SK-N-SH treated with all-trans-retinoic acid at 6 μM for 48 hours (cell line): Measurements from ENCODE around the gene PALMD.

Source experiments
- ARNTL ChIP-seq: fragments of 450-650 bp; formaldehyde crosslinking; IDR thresholded peaks from 2 replicates; pipeline ENCODE4 v1.5.0; 2020; ENCODE audit warnings: low read depth, mild to moderate bottlenecking, moderate library complexity, borderline replicate concordance
- BACH2 ChIP-seq: fragments of 250-450 bp; sonication (Bioruptor Pico); IDR thresholded peaks from 2 replicates; pipeline ENCODE4 v1.9.0; 2021; ENCODE audit warnings: mild to moderate bottlenecking, borderline replicate concordance
- CREB5 ChIP-seq: fragments of 250-450 bp; sonication (Bioruptor Pico); IDR thresholded peaks from 2 replicates; pipeline ENCODE4 v1.5.1; 2020; ENCODE audit warnings: low read depth, mild to moderate bottlenecking, moderate library complexity
- ISL1 ChIP-seq: fragments of 250-450 bp; sonication (Bioruptor Pico); IDR thresholded peaks from 2 replicates; pipeline ENCODE4 v2.1.2; 2022; ENCODE audit warnings: mild to moderate bottlenecking, moderate library complexity
- ZC3H10 ChIP-seq: fragments of 250-450 bp; sonication (Bioruptor Pico); IDR thresholded peaks from 2 replicates; pipeline ENCODE4 v1.5.1; 2021; ENCODE audit warnings: mild to moderate bottlenecking, moderate library complexity
- ZFP3 ChIP-seq: fragments of 250-450 bp; sonication (Bioruptor Pico); IDR thresholded peaks from 2 replicates; pipeline ENCODE4 v1.5.0; 2020; ENCODE audit warnings: mild to moderate bottlenecking, moderate library complexity
- ZNF8 ChIP-seq: fragments of 450-650 bp; formaldehyde crosslinking; IDR thresholded peaks from 2 replicates; pipeline ENCODE4 v1.5.0; 2020; ENCODE audit warnings: mild to moderate bottlenecking, moderate library complexity
- TF ChIP-seq, protein P1 (sequence below): fragments of 250-450 bp; sonication (Bioruptor Pico); IDR thresholded peaks from 2 replicates; pipeline ENCODE4 v1.8.0; 2021; ENCODE audit warnings: low read depth, mild to moderate bottlenecking, moderate library complexity, borderline replicate concordance
- TF ChIP-seq, protein P2 (sequence below): fragments of 250-450 bp; sonication (Bioruptor Pico); IDR thresholded peaks from 2 replicates; pipeline ENCODE4 v1.5.1; 2021; ENCODE audit warnings: mild to moderate bottlenecking, moderate library complexity

- TF ChIP-seq ZNF8 (CRISPR knock-in tag) (no peak), ZC3H10 (no peak), ISL1 (CRISPR knock-in tag) (no peak), BACH2 (CRISPR knock-in tag) (no peak), ARNTL (CRISPR knock-in tag) (no peak), CREB5 (CRISPR knock-in tag) (no peak), ZFP3 (CRISPR knock-in tag) (no peak)
- TF ChIP-seq, protein P1, sequence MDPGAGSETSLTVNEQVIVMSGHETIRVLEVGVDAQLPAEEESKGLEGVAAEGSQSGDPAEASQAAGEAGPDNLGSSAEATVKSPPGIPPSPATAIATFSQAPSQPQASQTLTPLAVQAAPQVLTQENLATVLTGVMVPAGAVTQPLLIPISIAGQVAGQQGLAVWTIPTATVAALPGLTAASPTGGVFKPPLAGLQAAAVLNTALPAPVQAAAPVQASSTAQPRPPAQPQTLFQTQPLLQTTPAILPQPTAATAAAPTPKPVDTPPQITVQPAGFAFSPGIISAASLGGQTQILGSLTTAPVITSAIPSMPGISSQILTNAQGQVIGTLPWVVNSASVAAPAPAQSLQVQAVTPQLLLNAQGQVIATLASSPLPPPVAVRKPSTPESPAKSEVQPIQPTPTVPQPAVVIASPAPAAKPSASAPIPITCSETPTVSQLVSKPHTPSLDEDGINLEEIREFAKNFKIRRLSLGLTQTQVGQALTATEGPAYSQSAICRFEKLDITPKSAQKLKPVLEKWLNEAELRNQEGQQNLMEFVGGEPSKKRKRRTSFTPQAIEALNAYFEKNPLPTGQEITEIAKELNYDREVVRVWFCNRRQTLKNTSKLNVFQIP (CRISPR knock-in tag) = no peak
- TF ChIP-seq, protein P2, sequence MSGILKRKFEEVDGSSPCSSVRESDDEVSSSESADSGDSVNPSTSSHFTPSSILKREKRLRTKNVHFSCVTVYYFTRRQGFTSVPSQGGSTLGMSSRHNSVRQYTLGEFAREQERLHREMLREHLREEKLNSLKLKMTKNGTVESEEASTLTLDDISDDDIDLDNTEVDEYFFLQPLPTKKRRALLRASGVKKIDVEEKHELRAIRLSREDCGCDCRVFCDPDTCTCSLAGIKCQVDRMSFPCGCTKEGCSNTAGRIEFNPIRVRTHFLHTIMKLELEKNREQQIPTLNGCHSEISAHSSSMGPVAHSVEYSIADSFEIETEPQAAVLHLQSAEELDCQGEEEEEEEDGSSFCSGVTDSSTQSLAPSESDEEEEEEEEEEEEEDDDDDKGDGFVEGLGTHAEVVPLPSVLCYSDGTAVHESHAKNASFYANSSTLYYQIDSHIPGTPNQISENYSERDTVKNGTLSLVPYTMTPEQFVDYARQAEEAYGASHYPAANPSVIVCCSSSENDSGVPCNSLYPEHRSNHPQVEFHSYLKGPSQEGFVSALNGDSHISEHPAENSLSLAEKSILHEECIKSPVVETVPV (CRISPR knock-in tag) = no peak
Measured at GRCh38 chr1:99670583-99670982, 24.7 kb downstream of the PALMD start.
